ENCODE results near the gene SLC23A1.

DNA sequence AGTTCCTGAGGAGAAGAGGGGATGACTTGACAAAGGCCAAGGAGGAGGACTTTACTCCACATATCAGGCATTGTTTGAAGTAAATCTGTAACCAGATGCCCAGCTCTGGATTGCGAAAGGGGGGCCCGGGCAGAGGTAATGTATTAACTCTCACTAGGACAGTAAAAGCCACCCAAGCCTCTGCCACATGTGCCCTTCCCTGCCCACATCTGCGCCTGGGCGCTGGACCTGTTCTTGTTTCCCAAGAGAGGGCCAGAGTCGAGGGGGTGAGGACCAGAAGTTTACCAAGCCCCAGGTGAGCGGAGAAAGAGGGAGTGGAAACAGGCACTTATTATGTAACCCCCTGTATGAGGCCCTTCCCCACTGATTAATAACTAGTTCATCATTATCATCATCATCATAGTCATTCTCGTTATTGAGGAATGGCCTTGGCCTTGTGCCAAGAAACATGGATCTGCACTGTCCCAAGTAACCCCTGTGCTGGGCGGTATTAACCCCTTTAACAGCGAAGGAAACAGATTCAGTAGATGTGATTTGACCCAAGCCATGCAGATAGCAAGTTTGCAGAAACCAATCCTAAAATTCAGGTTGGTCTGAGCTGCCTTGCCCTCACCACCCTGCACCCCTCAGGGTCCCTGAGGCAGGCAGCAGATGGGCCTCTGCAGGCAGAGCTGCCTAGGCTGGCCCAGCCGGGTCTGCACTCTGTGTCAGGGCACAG, at the start of gene SLC23A1:
- TF ChIP-seq TAF1 (IDR thresholded peaks at IDR 0.05; ENCODE audit: low read depth, low read length) (no peak), POLR2A (IDR thresholded peaks at IDR 0.05; ENCODE audit: low read depth, low read length) (no peak), POLR2AphosphoS5 (IDR thresholded peaks at IDR 0.05; ENCODE audit: low read depth, low read length) (no peak), SPI1 (IDR thresholded peaks at IDR 0.05; ENCODE audit: low read depth, low read length) (no peak), POU2F2 (IDR thresholded peaks at IDR 0.05; ENCODE audit: low read depth, low read length) (no peak)

Data from GM12891 (cell line).